AG08395 (cell line): Measurements from ENCODE around the gene HPN.
A peak's percentile ranks its signal among the peaks of the same experiment; 100 is the strongest.
"Not testable (repeated sequence)": the region's sequence is repeated elsewhere in the genome, so short reads cannot be mapped to it uniquely, and the experiment has no call there.

Experiments
- DNase-seq: peaks from one replicate; pipeline ENCODE4 v3.0.0; 2012; ENCODE audit warnings: mixed read lengths, low spot score

The HPN gene

GRCh38 chr19:35027851-35028599, 13.5 kb upstream of the HPN start:
- DNase-seq, result peak; percentile 14

DNA sequence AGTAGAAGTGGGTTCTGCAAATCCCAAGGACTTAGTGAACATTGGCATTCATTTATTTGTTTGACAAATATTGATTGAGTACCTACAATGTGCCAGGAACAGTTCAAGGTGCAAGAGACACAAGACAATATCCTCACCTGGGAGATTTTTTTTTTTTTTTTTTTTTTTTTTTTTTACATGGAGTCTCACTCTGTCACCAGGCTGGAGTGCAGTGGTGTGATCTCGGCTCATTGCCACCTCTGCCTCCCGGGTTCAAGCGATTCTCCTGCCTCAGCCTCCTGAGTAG, 13.0 kb upstream of the HPN start:
- DNase-seq, result not testable (repeated sequence)

GRCh38 chr19:35029275-35029736, 12.2 kb upstream of the HPN start:
- not testable (repeated sequence) for DNase-seq

GRCh38 chr19:35029737-35030256, 11.7 kb upstream of the HPN start:
- DNase-seq, result no peak

DNA sequence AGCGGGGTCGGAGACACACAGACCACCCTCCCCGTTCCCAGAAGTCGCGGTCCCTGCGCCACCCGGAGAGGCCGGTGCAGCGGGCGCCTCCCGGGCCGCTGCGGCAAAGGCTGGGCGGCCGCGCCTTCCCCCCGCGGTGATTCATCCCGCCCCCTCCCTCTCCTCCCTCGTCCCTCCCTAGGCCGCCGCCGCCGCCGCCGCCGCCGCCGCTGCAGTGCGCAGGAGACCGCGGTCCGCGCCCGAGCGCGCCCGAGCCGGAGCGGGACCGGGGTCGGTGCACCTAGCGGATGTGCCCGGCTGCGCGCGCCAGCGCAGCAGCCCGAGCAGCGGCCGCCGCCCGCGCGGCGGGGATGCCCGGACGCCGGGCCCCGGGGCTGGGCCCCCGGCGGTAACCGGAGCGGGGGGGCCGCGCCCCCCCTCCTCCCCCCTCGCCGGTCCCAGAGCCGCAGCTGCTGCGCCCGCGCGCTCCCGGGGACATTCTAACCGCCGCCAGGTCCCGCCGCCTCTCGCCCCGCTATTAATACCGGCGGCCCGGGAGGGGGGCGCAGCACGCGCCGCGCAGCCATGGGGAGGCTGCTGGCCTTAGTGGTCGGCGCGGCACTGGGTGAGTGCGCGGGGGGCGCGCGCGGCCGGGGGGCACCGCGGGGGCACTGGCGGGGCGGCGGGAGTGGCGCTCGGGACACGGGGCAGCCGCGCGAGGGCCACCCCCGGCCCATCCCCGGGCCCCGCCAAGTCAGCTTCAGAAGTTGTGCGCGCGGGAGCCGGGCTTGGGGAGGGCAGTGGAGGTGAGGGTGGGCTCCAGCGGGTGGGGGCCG, 11.1 kb upstream of the HPN start, which contains the start of gene SCN1B:
Gene SCN1B, plus strand, starts transcription at position 214 of the 815 bp plus-strand sequence. Its CDS starts 351 bp downstream, at position 565.
- DNase-seq, result peak; percentile 91

- DNase-seq, result peak; percentile 70
Observed at GRCh38 chr19:35031072-35031881, 10.2 kb upstream of the HPN start.

DNA sequence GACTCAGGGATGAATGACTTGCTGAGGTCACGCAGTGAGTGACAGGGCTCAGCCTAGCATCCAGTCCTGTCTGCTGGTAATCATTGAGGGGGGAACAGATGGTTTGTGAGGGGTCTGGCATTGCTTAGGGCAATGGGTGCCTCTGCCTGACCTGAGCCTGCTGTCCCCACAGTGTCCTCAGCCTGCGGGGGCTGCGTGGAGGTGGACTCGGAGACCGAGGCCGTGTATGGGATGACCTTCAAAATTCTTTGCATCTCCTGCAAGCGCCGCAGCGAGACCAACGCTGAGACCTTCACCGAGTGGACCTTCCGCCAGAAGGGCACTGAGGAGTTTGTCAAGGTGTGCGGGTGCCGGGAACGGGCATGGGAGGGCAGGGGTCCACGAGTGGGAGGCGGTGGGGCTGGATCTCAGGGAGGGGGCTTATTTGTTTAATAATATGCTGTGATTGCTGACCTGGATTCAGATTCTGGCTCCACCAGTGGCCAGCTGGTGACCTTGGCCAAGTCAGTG, 9.1 kb upstream of the HPN start:
- no peak for DNase-seq

GRCh38 chr19:35033067-35034004, 8.2 kb upstream of the HPN start:
- no peak for DNase-seq

GRCh38 chr19:35034005-35034502, 7.5 kb upstream of the HPN start:
- no peak for DNase-seq

GRCh38 chr19:35034588-35035382, 6.7 kb upstream of the HPN start:
- no peak for DNase-seq

GRCh38 chr19:35037716-35038622, 3.6 kb upstream of the HPN start:
- peak; percentile 66 for DNase-seq

- DNase-seq, result no peak
Observed at GRCh38 chr19:35038623-35039512, 2.7 kb upstream of the HPN start.

DNA sequence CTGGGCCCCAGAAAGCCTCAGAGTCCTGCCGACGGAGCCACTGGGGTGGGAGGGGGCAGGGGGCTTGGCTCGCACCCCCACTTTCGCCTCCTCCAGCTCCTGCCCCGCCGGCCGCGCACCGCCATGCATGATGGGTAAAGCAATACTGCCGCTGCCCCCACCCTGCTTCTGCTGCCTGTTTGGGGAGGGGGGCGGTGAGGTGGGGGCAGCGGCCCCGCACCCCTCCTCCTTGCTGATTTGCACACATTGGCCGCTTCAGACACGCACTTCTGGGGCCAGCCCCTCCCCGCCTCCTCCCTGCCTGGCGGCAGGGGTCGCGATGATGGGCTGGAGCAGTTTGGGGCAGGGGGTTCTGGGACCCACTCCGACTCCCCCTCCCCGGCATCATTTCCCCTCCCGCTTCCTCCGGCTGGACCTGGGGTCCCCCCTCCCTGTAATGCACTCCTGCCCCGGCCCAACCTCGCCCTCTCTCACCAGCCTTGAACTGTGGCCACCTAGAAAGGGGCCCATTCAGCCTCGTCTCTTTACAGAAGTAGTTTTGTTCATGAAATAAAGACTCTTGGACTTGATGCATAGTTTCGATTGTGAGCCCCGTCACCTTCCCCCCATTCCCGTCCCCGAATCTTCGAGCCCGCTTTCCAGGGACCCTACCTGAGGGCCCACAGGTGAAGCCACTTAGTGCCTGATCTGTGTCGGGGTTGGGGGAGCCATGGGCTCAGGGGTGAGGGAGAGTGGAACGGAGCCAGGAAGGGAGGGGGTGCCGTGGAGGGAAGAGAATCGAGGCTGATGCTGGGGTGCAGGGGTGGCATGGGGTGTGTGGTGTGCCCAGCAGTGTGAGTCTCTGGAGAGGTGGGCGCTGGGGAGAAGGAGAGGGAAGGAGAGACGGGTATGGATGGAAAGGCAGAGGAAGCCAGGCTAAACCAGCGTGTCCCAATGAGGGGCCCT, 1.4 kb upstream of the HPN start:
- DNase-seq, result no peak

DNA sequence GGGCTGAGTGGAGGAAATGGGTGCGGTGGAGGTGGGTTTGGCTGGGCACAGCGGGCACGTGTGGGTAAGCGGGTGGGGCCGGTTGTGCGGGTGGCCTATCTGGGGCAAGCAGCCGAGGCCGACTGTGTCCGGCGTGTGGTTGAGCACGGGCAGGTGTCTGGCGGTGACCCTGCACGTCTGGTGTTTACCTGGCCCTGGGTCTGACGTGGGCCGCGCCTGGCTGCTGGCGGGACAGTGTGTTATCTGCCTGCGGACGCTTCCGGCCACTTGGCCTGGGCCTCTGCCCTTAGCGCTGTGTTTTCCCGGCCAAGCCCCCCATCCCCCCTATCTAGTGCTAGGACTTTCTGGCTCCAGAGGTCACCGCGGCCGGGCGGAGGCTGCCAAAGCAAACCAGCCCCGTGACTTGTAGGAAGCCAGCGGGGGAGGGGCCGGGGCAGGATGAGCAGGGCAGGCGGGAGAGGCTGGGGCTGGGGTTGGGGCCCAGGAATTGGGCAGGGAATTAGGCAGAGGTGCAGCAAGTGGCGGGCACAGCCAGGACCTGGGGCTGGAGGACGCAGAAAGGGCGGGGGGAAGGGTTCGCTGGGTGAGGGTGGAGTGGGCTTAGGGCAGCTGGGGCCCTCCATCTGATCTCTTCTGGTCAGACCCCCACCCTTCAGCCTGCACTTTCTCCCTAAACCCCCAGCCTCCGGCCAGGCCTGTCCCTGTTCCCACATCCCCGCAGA, 534 bp upstream of the HPN start:
- DNase-seq, result no peak

- no peak for DNase-seq
Observed at GRCh38 chr19:35042056-35042730, 672 bp downstream of the HPN start.
